Activated gamma-delta T cell treated with anti-CD3 and anti-CD28 coated beads, Interleukin-2, amount 50 U/mL, for 16 hours (primary cell): ENCODE measurements around the gene SLC25A39.
A peak's percentile ranks its signal among the peaks of the same experiment; 100 is the strongest.
"Not testable (repeated sequence)": the region's sequence is repeated elsewhere in the genome, so short reads cannot be mapped to it uniquely, and the experiment has no call there.

Source experiments
- DNase-seq: peaks from one replicate; pipeline ENCODE4 v3.0.0-alpha.2; 2020; ENCODE audit warnings: low read depth

Gene SLC25A39

GRCh38 chr17:44353672-44354331 lies 29.2 kb upstream of the SLC25A39 start:
- no peak for DNase-seq

- DNase-seq: no peak
Observed at GRCh38 chr17:44352828-44353671, 28.4 kb upstream of the SLC25A39 start.

- no peak for DNase-seq
Observed at GRCh38 chr17:44351961-44352827, 27.6 kb upstream of the SLC25A39 start.

- DNase-seq: no peak
Observed at GRCh38 chr17:44351464-44351863, 26.8 kb upstream of the SLC25A39 start.

GRCh38 chr17:44350733-44351226 lies 26.2 kb upstream of the SLC25A39 start:
- peak; percentile 59 for DNase-seq

GRCh38 chr17:44349553-44350070 lies 25.0 kb upstream of the SLC25A39 start:
- DNase-seq: no peak

GRCh38 chr17:44348988-44349364 lies 24.4 kb upstream of the SLC25A39 start:
- no peak for DNase-seq

- no peak for DNase-seq
Observed at GRCh38 chr17:44348234-44348987, 23.8 kb upstream of the SLC25A39 start.

GRCh38 chr17:44347206-44348055 lies 22.8 kb upstream of the SLC25A39 start:
- not testable (repeated sequence) for DNase-seq

- no peak for DNase-seq
Observed at GRCh38 chr17:44346064-44346844, 21.6 kb upstream of the SLC25A39 start.

- no peak for DNase-seq
Observed at GRCh38 chr17:44345454-44346026, 20.9 kb upstream of the SLC25A39 start.

- peak; percentile 76 for DNase-seq
Observed at GRCh38 chr17:44344939-44345453, 20.4 kb upstream of the SLC25A39 start, which contains the start of gene GRN. GRN (plus strand) TSS chr17:44345302; CDS start chr17:44349165, 3,863 bp downstream.

- DNase-seq: no peak
Observed at GRCh38 chr17:44343510-44344209, 19.0 kb upstream of the SLC25A39 start.

- DNase-seq: not testable (repeated sequence)
Observed at GRCh38 chr17:44340553-44340952, 15.9 kb upstream of the SLC25A39 start.

GRCh38 chr17:44338702-44339101 lies 14.1 kb upstream of the SLC25A39 start:
- DNase-seq: no peak

GRCh38 chr17:44335968-44336367 lies 11.3 kb upstream of the SLC25A39 start:
- no peak for DNase-seq

- no peak for DNase-seq
Observed at GRCh38 chr17:44335564-44335963, 10.9 kb upstream of the SLC25A39 start.

- no peak for DNase-seq
Observed at GRCh38 chr17:44334727-44335126, 10.1 kb upstream of the SLC25A39 start.
